KOPT-K1 (cell line): ENCODE data around the gene RPS6KC1.
"Not testable (repeated sequence)": the region's sequence is repeated elsewhere in the genome, so short reads cannot be mapped to it uniquely, and the experiment has no call there.

Source experiments
- H3K27ac ChIP-seq: fragments of 200-600 bp; sonication (generic); 2 replicates; pipeline ENCODE4 v1.5.1; 2016; ENCODE audit warnings: antibody characterized with exemption, mild to moderate bottlenecking, low read depth, low read length; ENCODE audit not compliant: poor library complexity, severe bottlenecking
- H3K36me3 ChIP-seq: fragments of 200-600 bp; sonication (generic); 2 replicates; pipeline ENCODE4 v1.5.1; 2017; ENCODE audit warnings: antibody characterized with exemption, mild to moderate bottlenecking, low read length, moderate library complexity; ENCODE audit not compliant: insufficient read depth
- H3K9me3 ChIP-seq: fragments of 200-600 bp; sonication (generic); 2 replicates; pipeline ENCODE4 v1.5.1; 2017; ENCODE audit warnings: antibody characterized with exemption, low read length, mild to moderate bottlenecking; ENCODE audit not compliant: insufficient read depth, poor library complexity, severe bottlenecking

Gene RPS6KC1

GRCh38 chr1:213315571-213315970 is 264.5 kb downstream of the RPS6KC1 start:
- H3K36me3 ChIP-seq, result no peaks in the 10 kb centered on the region
- no peak overlapping the region for H3K27ac ChIP-seq
- H3K9me3 ChIP-seq, result peaks cover 11% of the 10 kb centered on the region

GRCh38 chr1:213318458-213318857 is 267.4 kb downstream of the RPS6KC1 start:
- H3K9me3 ChIP-seq, result peaks cover 11% of the 10 kb centered on the region
- not testable (repeated sequence) for H3K36me3 ChIP-seq, H3K27ac ChIP-seq

GRCh38 chr1:213320191-213320870 is 269.3 kb downstream of the RPS6KC1 start:
- H3K27ac ChIP-seq, result no peak overlapping the region
- no peaks in the 10 kb centered on the region for H3K36me3 ChIP-seq
- H3K9me3 ChIP-seq, result peaks cover 11% of the 10 kb centered on the region
